ENCODE measurements around the gene MUSTN1.

The MUSTN1 gene

DNA sequence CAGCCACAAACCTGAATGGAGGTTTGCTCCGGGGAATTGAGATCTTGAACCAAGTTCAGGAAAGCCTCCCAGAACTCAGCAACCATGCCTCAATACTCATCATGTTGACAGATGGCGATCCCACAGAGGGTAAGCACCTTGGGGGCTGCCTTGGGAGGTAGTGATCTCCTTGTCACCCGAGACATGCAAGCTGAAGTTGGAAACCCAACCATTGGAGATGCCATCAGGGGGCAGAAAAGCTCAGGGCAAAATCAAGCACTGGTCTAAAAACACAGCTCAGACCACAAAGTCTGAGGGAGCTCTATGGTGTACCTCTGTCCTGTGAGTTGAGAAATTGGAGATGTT is 51.6 kb downstream of the MUSTN1 start:
- Histone ChIP-seq H3K4me3 (ENCODE audit: low read depth, low read length) (no peak overlapping the region), H3K36me3 (no peaks in the 10 kb centered on the region), H3K9me3 (ENCODE audit: severe bottlenecking) (no peaks in the 10 kb centered on the region), H3K27me3 (ENCODE audit: insufficient read depth, low read depth, severe bottlenecking) (no peaks in the 10 kb centered on the region), H3K27ac (no peak overlapping the region)
- TF ChIP-seq, protein P1, sequence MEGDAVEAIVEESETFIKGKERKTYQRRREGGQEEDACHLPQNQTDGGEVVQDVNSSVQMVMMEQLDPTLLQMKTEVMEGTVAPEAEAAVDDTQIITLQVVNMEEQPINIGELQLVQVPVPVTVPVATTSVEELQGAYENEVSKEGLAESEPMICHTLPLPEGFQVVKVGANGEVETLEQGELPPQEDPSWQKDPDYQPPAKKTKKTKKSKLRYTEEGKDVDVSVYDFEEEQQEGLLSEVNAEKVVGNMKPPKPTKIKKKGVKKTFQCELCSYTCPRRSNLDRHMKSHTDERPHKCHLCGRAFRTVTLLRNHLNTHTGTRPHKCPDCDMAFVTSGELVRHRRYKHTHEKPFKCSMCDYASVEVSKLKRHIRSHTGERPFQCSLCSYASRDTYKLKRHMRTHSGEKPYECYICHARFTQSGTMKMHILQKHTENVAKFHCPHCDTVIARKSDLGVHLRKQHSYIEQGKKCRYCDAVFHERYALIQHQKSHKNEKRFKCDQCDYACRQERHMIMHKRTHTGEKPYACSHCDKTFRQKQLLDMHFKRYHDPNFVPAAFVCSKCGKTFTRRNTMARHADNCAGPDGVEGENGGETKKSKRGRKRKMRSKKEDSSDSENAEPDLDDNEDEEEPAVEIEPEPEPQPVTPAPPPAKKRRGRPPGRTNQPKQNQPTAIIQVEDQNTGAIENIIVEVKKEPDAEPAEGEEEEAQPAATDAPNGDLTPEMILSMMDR (IDR thresholded peaks at IDR 0.05; ENCODE audit: low read depth, low read length), result no peak
- no peak for DNase-seq
